Neural cell (in vitro differentiated cells): ENCODE measurements around the gene SLC12A8.

ENCODE experiments used
- EP300 ChIP-seq: fragments of 450-650 bp; conservative IDR thresholded peaks from 2 replicates; pipeline ENCODE4 v1.6.1; 2014; ENCODE audit warnings: antibody characterized with exemption, mild to moderate bottlenecking, moderate library complexity; ENCODE audit not compliant: poor library complexity, severe bottlenecking
- EZH2 ChIP-seq: fragments of 200-600, 300-800 bp; shearing (Covaris generic), sonication (generic); IDR thresholded peaks from 2 replicates; pipeline ENCODE4 v1.6.1; 2014; ENCODE audit warnings: antibody characterized with exemption, low read length, borderline replicate concordance, mild to moderate bottlenecking; ENCODE audit not compliant: insufficient read depth, poor library complexity, severe bottlenecking
- MXI1 ChIP-seq: fragments of 450-650 bp; conservative IDR thresholded peaks from 2 replicates; pipeline ENCODE4 v1.6.1; 2014; ENCODE audit warnings: antibody characterized with exemption, mild to moderate bottlenecking; ENCODE audit not compliant: poor library complexity, severe bottlenecking
- POLR2AphosphoS5 ChIP-seq: IDR thresholded peaks from 2 replicates; pipeline ENCODE4 v1.6.1; 2012
- RAD21 ChIP-seq: fragments of 450-650 bp; conservative IDR thresholded peaks from 2 replicates; pipeline ENCODE4 v1.6.1; 2014; ENCODE audit warnings: antibody characterized with exemption, mild to moderate bottlenecking, moderate library complexity
- REST ChIP-seq: IDR thresholded peaks from 2 replicates; pipeline ENCODE4 v1.6.1; 2012; ENCODE audit warnings: borderline replicate concordance
- SMC3 ChIP-seq: fragments of 450-650 bp; conservative IDR thresholded peaks from 2 replicates; pipeline ENCODE4 v1.6.1; 2014; ENCODE audit warnings: antibody characterized with exemption, mild to moderate bottlenecking, moderate library complexity; ENCODE audit not compliant: poor library complexity
- TAF1 ChIP-seq: IDR thresholded peaks from 2 replicates; pipeline ENCODE4 v1.6.1; 2012; ENCODE audit warnings: low read depth
- TF ChIP-seq, protein P1 (sequence below): fragments of 450-650 bp; IDR thresholded peaks from 2 replicates; pipeline ENCODE4 v1.5.1; 2014; ENCODE audit warnings: antibody characterized with exemption, mild to moderate bottlenecking, moderate library complexity; ENCODE audit not compliant: poor library complexity, severe bottlenecking

GRCh38 chr3:125128861-125129501 is 83.6 kb downstream of the SLC12A8 start:
- TF ChIP-seq, protein P1, sequence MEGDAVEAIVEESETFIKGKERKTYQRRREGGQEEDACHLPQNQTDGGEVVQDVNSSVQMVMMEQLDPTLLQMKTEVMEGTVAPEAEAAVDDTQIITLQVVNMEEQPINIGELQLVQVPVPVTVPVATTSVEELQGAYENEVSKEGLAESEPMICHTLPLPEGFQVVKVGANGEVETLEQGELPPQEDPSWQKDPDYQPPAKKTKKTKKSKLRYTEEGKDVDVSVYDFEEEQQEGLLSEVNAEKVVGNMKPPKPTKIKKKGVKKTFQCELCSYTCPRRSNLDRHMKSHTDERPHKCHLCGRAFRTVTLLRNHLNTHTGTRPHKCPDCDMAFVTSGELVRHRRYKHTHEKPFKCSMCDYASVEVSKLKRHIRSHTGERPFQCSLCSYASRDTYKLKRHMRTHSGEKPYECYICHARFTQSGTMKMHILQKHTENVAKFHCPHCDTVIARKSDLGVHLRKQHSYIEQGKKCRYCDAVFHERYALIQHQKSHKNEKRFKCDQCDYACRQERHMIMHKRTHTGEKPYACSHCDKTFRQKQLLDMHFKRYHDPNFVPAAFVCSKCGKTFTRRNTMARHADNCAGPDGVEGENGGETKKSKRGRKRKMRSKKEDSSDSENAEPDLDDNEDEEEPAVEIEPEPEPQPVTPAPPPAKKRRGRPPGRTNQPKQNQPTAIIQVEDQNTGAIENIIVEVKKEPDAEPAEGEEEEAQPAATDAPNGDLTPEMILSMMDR: no peak
- no peak for TF ChIP-seq EZH2
- no peak for TF ChIP-seq POLR2AphosphoS5
- TF ChIP-seq MXI1: no peak
- TF ChIP-seq RAD21: no peak
- TF ChIP-seq REST: no peak
- TF ChIP-seq TAF1: no peak
- TF ChIP-seq EP300: no peak
- TF ChIP-seq SMC3: no peak
